Astrocyte of the hippocampus (primary cell): ENCODE measurements around the gene ABCB6.
A peak's percentile ranks its signal among the peaks of the same experiment; 100 is the strongest.

Experiments used
- DNase-seq: peaks from one replicate; pipeline ENCODE4 v3.0.0; 2011; ENCODE audit warnings: low read depth, low spot score

Gene ABCB6

DNA sequence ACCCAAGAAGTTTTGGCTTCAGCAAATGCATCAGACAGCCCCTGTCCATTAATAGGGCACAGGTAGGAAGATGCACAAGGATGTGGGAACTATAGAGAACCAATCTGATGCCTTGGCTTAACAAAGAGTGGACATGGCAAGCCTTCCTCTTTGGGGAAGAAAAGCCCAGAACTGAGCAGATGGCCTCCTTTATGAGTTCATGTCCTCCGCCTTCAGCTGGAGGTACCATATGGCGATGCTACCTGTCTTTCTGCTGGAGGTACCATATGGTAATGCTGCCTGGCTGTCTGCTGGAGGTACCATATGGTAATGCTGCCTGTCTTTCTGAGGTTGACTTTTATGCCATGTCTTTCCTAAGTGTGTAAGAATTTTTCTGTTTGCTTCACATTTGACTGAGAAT is 34.6 kb downstream of the ABCB6 start:
- no peak for DNase-seq

DNA sequence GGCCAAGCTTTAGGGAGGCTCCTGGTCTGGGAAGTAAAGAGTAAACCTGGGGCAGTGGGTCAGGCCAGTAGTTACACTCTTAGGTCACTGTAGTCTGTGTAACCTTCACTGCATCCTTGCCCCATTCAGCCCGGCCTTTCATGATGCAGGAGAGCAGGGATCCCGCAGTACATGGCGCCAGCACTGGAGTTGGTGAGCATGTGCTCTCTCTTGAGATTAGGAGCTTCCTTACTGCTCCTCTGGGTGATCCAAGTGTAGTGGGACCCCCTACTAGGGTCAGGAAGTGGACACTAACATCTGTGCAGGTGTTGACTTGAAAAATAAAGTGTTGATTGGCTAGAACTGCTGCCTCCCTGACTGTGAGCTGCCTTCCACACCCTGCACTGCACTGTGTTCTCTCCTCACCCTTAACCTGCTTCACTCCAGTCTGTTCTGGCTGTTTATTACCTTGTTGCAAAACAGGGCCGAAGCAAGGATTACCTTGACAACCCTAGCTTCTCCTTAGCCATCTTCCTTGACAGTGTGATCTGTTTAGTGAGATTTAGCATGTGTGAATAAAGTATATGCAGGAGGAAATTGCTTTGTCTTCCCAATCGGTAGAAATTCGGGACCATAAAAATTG is 35.5 kb downstream of the ABCB6 start:
- DNase-seq: no peak

DNA sequence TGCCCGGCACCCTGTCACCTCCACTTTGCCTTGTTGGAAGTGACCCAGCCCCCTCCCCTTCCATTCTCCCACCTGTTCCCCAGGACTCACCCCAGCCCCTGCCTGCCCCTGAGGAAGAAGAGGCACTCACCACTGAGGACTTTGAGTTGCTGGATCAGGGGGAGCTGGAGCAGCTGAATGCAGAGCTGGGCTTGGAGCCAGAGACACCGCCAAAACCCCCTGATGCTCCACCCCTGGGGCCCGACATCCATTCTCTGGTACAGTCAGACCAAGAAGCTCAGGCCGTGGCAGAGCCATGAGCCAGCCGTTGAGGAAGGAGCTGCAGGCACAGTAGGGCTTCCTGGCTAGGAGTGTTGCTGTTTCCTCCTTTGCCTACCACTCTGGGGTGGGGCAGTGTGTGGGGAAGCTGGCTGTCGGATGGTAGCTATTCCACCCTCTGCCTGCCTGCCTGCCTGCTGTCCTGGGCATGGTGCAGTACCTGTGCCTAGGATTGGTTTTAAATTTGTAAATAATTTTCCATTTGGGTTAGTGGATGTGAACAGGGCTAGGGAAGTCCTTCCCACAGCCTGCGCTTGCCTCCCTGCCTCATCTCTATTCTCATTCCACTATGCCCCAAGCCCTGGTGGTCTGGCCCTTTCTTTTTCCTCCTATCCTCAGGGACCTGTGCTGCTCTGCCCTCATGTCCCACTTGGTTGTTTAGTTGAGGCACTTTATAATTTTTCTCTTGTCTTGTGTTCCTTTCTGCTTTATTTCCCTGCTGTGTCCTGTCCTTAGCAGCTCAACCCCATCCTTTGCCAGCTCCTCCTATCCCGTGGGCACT is 36.2 kb downstream of the ABCB6 start:
- no peak for DNase-seq

DNA sequence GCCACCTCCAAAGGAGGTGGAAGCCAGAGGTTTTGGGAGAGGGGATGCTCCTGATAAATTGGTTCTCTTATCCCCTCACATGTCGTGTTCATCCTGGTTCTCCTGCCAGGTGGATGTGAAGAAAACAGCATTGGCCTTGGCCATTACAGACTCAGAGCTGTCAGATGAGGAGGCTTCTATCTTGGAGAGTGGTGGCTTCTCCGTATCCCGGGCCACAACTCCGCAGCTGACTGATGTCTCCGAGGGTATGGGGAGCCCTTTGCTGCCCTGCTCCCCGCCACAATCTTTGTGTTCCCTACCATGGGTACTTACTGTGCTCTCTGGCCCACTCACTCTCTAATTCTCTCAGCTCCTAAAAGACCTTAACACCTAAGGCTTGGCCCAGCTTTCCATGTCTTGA is 37.2 kb downstream of the ABCB6 start:
- DNase-seq: no peak

DNA sequence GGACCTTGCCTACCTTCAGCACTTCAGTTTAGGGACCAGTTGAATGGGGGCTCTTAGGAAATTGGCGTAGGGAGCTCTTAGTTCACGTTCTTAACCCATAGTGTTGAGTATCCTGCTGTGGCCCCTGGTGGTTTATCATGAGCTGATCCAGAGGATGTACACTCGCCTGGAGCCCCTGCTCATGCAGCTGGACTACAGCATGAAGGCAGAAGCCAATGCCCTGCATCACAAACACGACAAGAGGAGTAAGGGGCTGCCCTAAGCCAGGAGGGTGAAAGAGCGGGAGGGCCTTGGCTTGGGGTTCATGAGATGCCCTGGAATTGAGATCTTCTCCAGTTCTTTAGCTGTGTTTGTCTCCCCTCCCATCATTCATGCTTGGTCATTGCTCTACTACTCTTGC is 37.8 kb downstream of the ABCB6 start:
- DNase-seq: no peak

DNA sequence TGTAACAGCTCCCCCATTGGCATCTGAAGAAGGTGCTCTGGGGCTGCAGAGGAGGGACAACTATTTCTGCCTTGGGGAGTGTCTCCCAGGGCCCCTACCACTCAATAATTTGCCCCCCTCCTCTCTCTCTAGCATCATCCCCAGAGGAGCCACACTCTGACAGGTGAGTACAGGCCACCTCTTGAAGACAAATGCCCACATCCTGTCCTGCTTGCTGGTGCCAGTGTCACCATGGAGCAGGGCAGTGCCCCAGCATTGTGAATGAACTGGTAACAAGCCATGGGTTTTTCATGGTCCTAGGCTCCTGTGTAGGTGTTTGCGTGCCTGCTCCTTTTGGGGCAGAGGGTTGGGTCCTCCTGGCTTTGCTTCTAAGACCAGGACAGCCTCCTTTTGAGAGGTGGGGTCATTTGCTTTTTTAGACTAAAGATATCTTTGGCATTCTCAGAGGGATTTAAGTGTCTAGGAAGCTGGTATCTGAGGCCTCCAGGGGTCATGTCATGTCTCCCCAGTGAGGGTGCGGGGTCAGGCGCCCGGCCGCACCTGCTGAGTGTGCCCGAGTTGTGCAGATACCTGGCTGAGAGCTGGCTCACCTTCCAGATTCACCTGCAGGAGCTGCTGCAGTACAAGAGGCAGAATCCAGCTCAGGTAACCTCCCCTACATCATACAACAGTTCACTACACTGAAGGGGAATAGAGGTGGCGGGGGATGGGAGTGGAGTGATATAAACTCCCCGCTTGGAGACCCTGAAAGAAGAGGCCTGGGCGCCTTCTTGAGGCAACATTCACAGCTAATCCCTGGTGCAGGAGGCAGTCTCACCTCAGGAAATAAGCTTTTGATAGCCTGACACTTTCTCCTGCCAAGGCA is 38.9 kb downstream of the ABCB6 start:
- DNase-seq: no peak

DNA sequence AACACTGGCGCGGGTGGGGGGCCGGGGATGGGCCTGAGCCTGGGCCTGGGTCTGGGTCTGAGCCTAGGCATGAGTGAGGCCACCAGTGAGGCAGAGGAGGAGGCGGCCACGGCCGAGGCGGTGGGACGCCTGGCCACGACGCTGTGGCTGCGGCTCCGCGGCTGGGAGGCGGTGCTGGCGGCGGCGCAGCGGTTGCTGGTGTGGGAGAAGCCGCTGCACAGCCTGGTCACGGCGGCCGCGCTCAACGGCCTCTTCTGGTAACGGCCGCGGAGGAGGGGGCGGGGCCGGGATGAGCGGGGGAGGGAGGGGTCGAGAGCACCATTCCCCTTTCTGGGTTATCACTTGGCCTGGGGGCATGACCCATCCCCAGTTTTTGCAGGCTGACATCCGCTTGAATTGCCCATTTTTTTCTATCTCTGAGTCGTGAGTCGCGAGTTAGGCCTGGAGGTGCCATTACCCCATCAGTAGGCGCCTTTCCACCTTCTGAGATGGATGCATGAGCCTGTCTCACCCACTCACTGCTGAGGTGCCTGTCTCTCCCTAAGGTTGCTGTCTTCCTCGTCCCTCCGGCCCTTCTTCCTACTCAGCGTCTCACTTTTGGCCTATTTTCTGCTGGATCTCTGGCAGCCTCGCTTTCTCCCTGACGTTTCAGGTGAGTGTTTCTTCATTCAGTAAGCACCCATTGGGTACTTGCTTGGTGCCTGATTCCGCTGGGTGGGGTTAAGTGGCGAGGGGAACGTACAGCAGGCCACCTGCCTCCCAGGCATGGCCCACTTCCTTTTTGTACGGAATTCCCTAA is 40.2 kb downstream of the ABCB6 start:
- peak; percentile 13 for DNase-seq

DNA sequence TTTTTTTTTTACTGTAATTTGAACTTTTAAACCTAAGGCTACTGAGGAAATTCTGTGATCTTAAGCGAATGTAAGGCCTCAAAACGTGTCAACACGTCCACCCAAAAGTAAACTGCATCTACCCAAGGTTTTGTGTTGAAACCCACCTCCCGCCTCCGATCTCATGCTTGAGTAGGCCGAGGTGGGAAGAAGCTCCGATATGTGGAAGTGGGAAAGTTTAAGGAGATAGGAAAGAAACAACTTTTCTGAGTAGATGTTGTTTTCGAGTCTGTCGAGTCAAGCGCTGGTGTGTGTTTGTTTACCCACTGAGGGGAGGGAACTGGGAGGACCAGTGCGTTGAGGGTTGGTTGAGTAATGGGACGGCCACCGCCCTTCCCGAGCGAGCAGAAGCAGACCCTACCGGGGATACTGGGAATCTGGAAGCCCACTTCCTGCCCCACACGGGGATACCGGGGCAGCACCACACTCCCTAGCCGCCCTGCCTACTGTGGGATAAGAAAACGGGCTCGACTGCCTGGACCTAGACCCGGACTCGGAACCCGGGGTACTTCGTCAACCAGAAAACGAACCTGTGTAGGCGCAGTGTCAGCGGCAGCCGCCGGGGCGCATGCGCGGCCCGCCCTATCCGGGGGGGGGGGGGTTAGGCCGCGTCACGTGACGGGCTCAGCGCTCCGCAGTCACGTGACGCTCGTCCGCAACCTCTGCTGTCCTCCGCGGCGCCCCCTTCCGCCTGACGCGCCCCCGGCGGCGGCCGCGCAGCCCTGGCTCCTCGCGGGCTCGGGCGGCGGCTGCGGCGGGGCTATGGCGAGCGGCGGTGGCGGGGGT is 41.0 kb downstream of the ABCB6 start, which contains the start of gene RETREG2:
RETREG2 (plus strand) TSS at position 724 of the 825 bp plus-strand sequence; CDS start at position 802, 78 bp downstream.
- DNase-seq: peak; percentile 98

DNA sequence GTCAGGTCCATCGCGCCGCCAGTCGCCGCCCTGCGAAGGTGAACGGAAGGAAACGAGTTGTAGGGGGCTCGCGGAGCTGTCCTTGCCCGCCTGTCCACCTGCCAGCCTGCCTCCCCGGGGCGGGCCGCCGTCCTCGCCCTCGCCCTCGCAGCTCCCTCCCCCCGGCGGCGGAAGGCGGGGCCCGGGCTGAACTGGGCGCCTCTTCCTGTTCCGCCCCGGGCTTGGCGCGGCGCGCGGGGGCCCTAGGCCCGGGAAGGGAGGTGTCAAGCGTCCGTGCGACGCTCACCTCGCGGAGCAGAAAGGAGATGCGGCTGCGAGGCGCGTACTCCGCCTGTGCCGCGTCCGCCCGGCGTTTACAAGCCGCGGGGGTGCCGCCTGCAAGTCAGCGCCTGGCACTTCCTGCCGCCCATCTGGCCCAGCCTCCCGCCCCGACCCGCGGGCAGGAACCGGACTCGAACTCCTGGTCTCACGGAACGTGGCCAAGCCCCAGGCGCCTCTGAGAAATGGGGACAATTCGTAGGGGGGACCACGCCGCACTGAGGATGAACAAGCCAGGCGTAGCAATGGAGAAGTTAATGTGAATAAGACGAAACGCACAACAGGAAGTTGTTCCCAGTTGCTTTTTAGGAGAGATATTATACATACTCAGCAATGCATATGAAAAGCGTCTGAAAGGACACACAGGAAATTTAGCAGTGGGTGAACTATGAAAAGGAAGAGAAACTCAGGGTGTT is 41.8 kb downstream of the ABCB6 start, which contains the start of gene CNPPD1:
CNPPD1 (minus strand) TSS at position 108 of the 734 bp plus-strand sequence; CDS start at position 11, 97 bp downstream.
- peak; percentile 91 for DNase-seq

DNA sequence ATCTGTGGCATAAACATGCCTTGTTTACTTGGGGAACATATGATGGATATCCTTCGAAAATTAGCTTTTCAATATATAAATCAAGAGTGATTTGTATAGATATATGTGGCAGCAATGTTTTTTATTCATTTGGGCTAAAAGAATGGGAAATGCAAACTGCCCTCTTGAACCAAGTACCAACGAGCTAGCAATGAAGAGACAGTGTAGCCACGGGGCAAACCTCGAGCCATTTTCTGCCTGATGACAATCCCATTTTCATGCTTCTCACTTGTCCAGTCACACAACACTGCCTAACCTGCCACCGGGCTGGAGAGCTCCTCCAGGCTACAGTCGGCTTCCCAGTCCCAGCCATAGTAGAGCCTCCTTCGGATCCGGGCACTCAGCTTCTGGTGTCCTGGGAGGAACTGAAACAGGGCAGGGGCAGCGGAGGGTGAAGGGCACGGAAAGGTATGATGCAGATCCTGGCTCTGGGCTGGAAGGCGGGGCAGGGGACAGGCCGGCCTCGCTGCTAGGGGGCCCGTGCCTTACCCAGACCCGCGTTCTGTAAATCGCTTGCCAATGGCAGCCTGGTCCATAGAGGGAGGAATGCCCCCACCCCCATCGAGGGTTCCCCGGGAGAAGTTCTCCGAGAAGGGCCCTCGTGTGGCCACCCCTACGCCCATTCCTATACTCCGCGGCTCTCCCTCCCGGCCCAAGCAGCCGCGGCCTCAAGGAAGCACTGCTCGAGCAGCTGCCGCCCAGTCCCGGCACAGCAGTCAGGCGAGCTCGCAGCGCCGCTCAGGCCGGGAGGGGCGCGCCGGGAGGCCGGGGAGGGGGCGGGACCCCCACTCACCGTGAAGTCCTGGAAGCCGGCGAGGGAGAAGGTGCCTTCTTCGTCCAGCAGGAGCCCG is 42.6 kb downstream of the ABCB6 start:
- DNase-seq: peak; percentile 73

DNA sequence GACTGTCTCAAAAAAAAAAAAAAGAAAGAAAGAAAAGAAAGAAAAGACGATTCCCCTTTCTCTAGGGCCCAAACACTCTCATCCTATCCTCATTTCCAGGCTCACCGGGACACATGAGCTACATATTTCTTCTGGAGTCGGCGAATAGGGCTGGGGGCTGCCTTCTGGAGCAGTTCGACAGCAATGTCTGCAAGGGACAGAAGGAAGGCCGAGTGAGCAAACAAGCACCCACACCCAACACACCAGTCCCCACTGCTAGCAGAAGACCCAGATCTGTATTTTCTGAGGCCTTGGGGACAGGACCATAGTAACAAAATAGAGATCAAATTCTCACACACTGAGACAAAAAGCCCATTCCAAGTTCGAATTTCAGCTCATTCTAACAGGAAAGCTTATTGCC is 43.3 kb downstream of the ABCB6 start:
- DNase-seq: no peak

DNA sequence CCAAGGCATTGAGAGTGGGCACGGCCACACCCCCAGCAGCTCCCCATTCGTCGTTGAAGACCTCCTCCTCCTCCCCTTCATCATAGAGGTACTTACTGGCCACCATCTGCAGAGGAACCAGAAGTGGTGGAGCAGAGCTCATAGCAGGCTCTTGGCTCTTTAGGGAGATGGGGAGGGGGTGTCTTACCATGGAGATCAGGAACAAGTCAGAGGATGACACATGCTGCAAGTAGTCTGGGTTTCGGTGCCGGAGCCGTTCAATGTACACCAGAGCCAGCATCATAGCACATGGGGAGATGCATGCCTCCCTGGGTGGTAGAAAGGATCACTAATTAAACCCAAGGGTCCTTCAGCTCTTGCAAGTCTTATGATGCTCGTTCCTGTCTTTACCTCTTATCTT is 44.0 kb downstream of the ABCB6 start:
- no peak for DNase-seq

DNA sequence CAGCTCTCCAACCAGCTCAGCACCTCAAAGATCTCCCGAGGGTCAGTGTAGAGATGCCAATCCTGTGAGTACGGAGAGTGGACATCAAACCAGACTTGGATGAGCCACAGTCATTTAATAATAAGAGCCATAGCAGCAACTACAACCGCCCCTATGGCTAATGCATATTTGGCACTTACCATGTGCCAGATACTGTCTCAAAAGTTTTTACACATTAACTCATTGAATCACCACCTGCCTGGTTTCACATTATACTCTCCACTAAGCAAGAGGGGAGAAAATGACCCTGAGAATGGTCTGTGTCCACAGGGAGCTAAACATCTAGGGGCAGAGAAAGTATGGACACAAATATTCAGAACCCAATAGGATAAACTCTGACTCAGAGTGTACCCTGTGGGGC is 44.6 kb downstream of the ABCB6 start:
- no peak for DNase-seq

DNA sequence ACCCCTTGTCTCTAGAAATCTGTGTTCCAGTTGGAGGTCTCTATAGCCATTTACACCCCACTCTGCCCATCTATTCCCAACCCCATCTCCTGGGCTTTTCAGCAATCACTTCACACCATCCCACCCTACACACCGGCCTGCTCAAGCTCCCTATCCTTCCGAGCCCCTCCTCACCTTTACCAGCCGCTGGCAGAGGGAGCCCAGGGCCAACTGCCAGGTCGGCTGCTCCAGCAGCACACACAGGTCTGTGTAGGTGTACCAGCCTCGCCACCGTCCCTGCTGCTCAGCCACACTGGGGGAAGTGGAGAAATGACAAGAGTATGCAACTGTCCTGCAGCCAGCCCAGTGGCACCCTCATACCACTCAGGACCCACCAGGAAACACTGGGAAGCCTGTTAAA is 45.6 kb downstream of the ABCB6 start:
- no peak for DNase-seq

DNA sequence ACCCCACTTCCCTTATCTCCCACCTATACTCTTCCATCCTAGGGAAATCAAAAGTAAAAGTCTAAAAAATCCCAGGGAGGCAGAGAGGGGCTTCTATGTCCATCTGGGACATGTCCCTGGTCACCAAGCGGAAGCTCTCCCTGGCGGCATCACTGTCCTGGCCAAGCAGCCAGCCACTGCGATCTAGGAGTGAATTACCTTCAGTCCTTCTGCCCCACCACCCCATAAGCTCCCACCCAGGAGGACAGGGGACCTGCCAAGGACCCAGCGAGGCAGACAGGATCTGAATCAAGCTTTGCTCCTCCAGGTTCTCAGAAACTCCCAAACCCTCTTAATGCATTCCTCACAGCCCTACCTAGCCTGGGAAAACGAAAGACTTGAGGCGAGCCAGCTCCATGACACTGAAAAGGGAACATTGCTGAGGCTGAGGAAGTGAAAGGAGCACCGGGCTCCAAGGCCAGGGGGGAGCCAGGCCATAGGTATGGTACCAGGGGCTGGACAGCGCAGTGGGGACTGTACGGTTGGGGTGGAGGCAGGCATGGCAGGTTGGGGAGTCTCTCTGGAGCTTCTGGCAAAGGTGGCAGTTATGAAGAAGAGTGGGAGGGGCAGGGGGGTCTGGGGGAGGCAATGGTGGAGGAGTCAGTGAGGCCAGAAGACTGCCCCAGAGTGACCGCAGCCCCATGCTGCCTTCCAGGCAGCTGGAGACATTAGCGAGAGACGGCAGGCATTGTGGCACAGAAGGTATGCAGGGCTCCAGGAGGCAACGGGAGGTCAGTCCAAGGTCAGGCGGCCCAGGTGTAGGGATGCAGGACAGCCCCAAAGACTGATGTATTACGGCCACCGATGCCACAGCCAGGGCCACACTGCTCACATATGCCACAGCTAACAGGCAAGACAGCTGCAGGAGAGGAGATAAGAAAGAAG is 46.3 kb downstream of the ABCB6 start:
- DNase-seq: no peak

DNA sequence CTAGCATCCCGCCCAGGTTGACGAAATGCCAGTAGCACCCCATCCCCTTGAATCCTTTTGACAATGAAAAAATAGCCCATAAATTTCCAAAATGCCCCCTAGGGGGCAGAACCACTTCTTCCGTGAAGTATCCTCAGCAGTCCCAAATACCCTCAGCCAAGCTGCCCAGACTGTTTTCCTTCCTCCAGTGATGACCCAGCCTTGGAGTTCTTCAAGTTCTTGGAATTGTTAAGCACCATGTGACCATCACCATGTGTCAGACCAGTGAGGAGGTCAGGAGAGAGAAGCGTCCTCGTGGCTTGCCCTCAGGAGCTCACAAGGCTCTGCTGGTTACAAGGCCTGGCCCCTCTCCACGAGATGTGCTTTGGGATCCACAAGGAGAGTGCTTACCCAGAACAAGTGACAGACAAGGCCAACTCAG is 47.5 kb downstream of the ABCB6 start:
- peak; percentile 76 for DNase-seq

DNA sequence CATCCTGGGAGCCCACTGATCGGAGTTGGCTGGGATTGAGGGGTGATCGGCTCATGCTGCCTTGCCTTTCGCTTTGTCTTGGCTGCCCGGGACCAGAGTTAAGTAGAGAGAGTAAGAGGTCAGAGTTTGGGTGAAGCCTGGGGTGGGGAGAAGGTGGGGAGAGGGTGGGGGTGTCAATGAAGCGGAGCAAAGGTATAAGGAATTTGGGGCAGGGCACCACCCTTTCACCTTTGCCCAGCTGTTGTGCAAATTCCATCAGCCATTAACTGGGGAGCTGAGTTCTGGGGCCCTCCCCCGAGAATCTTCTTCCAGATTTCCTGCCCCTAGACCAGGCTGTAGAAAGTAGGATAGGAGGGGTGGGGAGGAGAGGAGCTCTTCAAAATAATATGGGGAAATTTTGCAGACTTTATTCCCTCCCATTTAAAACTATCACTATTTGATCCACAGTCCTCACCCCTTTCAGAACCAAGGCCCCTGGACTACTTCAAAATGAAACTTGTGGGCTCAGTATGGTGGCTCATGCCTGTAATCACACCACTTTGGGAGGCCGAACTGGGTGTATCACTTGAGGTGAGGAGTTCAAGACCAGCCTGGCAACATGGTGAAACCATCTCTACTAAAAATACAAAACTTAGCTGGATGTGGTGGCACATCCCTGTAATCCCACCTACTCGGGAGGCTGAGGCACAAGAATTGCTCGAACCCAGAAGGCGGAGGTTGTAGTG is 48.7 kb downstream of the ABCB6 start, which contains the start of gene SLC23A3:
SLC23A3 (minus strand) TSS at position 100 of the 725 bp plus-strand sequence; CDS start at position 55, 45 bp downstream.
- DNase-seq: no peak
